ENCODE results near the gene OR5M8. TPM values are rescaled to one million over a fixed set of nuclear protein-coding genes. Genes with fewer than 3 reads are reported as not detected.

OR5M8 gene
- total and polyA plus RNA-seq, 10 of the 15 experiments (the other 5 are each of a cell fraction or from before 2014, with no cell fraction given), result not detected

DNA sequence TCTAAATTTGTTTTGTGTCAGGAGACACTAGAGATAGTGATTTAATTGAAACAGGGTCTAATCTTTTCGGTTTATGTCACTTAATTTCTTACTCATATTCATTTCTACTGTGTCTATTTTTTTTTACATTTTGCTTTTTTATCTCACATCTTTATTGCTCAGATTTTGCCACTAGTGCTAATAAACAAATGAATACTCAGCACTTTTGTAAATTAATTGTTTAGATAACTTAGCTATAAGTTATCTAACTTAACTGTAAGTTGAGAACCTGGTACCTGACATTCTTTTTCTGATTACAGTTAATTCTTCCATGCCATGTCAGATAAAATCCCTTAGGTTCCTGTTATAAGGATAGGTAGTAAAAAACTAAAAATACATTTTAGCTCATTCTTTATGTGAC is 22.1 kb upstream of the OR5M8 start:
- DNase-seq (ENCODE audit: low read depth, low spot score), result no peak
- no peaks in the 10 kb centered on the region for H3K79me2 ChIP-seq (ENCODE audit: control insufficient read depth, insufficient read depth, low read length)
- BruUV-seq (replicated peaks), result no TSS peak
- 0% methylated on average over 1 of the region's 1 CpG for WGBS (ENCODE audit: insufficient coverage, insufficient replicate concordance, low lambda C conversion rate, missing lambda C conversion rate)
- no peak for FAIRE-seq
- ChIA-PET POLR2A (no interaction called here), SMC1A (ENCODE audit: uncharacterized antibody, unreplicated experiment) (interaction anchor here (0.7 kb wide), 2 partner anchors 141 to 736 kb away, joined by 3 read pairs; no protein-coding TSS in a partner anchor), CTCF (interaction anchor here (0.6 to 0.8 kb wide), 2 partner anchors 10 to 19 kb away, joined by 3 read pairs; no protein-coding TSS in a partner anchor), RAD21 (ENCODE audit: unreplicated experiment) (no interaction called here)
- TF ChIP-seq EED (IDR thresholded peaks at IDR 0.05; ENCODE audit: low read depth) (no peak), SP1 (IDR thresholded peaks at IDR 0.05; ENCODE audit: low read depth, low read length) (no peak), MTA3 (IDR thresholded peaks at IDR 0.05; ENCODE audit: borderline replicate concordance, low read length) (no peak), BMI1 (IDR thresholded peaks at IDR 0.05; ENCODE audit: borderline replicate concordance) (no peak), PAX8 (IDR thresholded peaks at IDR 0.05) (no peak), SKIL (IDR thresholded peaks at IDR 0.05; ENCODE audit: low read depth, poor library complexity, severe bottlenecking) (no peak)
- H3K27me3 ChIP-seq (replicated peaks in 1 of 2; ENCODE audit: control insufficient read depth in 2 of 2, insufficient read depth in 2 of 2, low read length in 1 of 2), result no peaks in the 10 kb centered on the region
- no peaks in the 10 kb centered on the region for H3K9me3 ChIP-seq (replicated peaks; ENCODE audit: control insufficient read depth, insufficient read depth, low read length)
- ATAC-seq, result no peak
- H3K36me3 ChIP-seq (ENCODE audit: control insufficient read depth in 2 of 2, insufficient read depth in 2 of 2, low read length in 1 of 2), result no peaks in the 10 kb centered on the region
- no peak overlapping the region for H2AFZ ChIP-seq (ENCODE audit: control insufficient read depth, low read depth, low read length)
- no peaks in the 10 kb centered on the region for H3K4me1 ChIP-seq (ENCODE audit: control insufficient read depth, insufficient read depth, low read length)
- no peak overlapping the region for H3K4me3 ChIP-seq
- intact Hi-C loops (cut with micrococcal nuclease; ENCODE audit: unreplicated experiment) (no loop called here), in situ Hi-C loops (cut with MboI) (no loop called here)
- H4K20me1 ChIP-seq (ENCODE audit: control insufficient read depth, insufficient read depth), result no peaks in the 10 kb centered on the region
- no peak overlapping the region for H3K4me2 ChIP-seq (ENCODE audit: control insufficient read depth, insufficient read depth)
- no peak overlapping the region for H3K9ac ChIP-seq (ENCODE audit: control insufficient read depth, insufficient read depth, low read length)
- no peak overlapping the region for H3K27ac ChIP-seq (ENCODE audit: control insufficient read depth, insufficient read depth)

DNA sequence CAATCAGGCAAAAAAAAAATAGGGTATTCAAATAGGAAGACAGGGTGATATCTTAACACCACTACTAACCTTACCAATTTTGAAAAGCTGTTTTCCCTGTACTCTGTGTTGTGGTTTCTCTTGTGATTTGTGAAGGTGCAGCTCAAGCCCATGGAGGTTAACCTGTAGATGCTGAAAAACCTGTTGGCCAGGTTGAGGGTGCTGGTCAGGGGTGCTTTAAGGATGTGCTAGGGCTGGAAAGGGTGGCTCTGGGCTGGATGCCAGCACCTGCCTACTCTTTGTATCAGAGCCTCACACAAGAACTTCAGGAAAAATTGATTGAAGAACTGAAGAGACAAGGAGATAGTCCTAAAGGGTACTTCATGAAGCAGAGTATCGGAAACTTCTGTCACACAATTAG is 18.3 kb upstream of the OR5M8 start:
- SMC1A ChIA-PET (ENCODE audit: uncharacterized antibody, unreplicated experiment), result no interaction called here
- intact Hi-C loops (cut with micrococcal nuclease; ENCODE audit: unreplicated experiment) (no loop called here), in situ Hi-C loops (cut with MboI) (no loop called here)
- RAD21 ChIA-PET (ENCODE audit: unreplicated experiment), result no interaction called here
- ATAC-seq (no peak), DNase-seq (ENCODE audit: low read depth, low spot score) (no peak), FAIRE-seq (no peak)
- no peaks in the 10 kb centered on the region for H3K36me3 ChIP-seq (ENCODE audit: control insufficient read depth in 2 of 2, insufficient read depth in 2 of 2, low read length in 1 of 2)
- no peak overlapping the region for H3K4me2 ChIP-seq (ENCODE audit: control insufficient read depth, insufficient read depth)
- no peaks in the 10 kb centered on the region for H3K4me1 ChIP-seq (ENCODE audit: control insufficient read depth, insufficient read depth, low read length)
- no TSS peak for BruUV-seq (replicated peaks)
- no peak overlapping the region for H3K9ac ChIP-seq (ENCODE audit: control insufficient read depth, insufficient read depth, low read length)
- H3K9me3 ChIP-seq (replicated peaks; ENCODE audit: control insufficient read depth, insufficient read depth, low read length), result no peaks in the 10 kb centered on the region
- no peak overlapping the region for H2AFZ ChIP-seq (ENCODE audit: control insufficient read depth, low read depth, low read length)
- CTCF ChIA-PET, result no interaction called here
- no peak overlapping the region for H3K4me3 ChIP-seq
- POLR2A ChIA-PET, result no interaction called here
- no peaks in the 10 kb centered on the region for H3K79me2 ChIP-seq (ENCODE audit: control insufficient read depth, insufficient read depth, low read length)
- 87% methylated on average over 1 of the region's 1 CpG for WGBS (ENCODE audit: insufficient coverage, insufficient replicate concordance, low lambda C conversion rate, missing lambda C conversion rate)
- no peaks in the 10 kb centered on the region for H4K20me1 ChIP-seq (ENCODE audit: control insufficient read depth, insufficient read depth)
- no peak overlapping the region for H3K27ac ChIP-seq (ENCODE audit: control insufficient read depth, insufficient read depth)
- no peaks in the 10 kb centered on the region for H3K27me3 ChIP-seq (replicated peaks in 1 of 2; ENCODE audit: control insufficient read depth in 2 of 2, insufficient read depth in 2 of 2, low read length in 1 of 2)
- no peak for TF ChIP-seq USF2 (IDR thresholded peaks at IDR 0.05; ENCODE audit: borderline replicate concordance, low read depth, low read length)
- TF ChIP-seq NFYB (IDR thresholded peaks at IDR 0.05; ENCODE audit: insufficient read depth, low read depth, low read length), result no peak
- no peak for TF ChIP-seq BHLHE40 (IDR thresholded peaks at IDR 0.05; ENCODE audit: borderline replicate concordance in 1 of 2, low read depth in 2 of 2, low read length in 1 of 2)
- no peak for TF ChIP-seq RELB (IDR thresholded peaks at IDR 0.05; ENCODE audit: low read depth)
- TF ChIP-seq CREM (IDR thresholded peaks at IDR 0.05; ENCODE audit: low read depth), result no peak
- TF ChIP-seq HDGF (IDR thresholded peaks at IDR 0.05), result no peak
- no peak for TF ChIP-seq YBX1 (IDR thresholded peaks at IDR 0.05)

Measured in GM12878 (cell line).